PFSK-1 (cell line): Measurements from ENCODE around the gene ANGPT4.

ENCODE experiments used
- FOXP2 ChIP-seq: optimal IDR thresholded peaks from 2 replicates; pipeline ENCODE3; 2011; ENCODE audit warnings: borderline replicate concordance, control low read depth, inconsistent platforms; ENCODE audit not compliant: insufficient read depth; ENCODE audit errors: extremely low read length, extremely low read depth
- POLR2AphosphoS5 ChIP-seq: IDR thresholded peaks from 2 replicates; pipeline ENCODE4 v1.6.1; 2012; ENCODE audit warnings: low read depth, mild to moderate bottlenecking, control low read depth, low read length, moderate library complexity
- SIN3A ChIP-seq: IDR thresholded peaks from 2 replicates; pipeline ENCODE4 v1.6.1; 2012; ENCODE audit warnings: mild to moderate bottlenecking, low read length, moderate library complexity, borderline replicate concordance; ENCODE audit not compliant: insufficient read depth
- TAF1 ChIP-seq: IDR thresholded peaks from 2 replicates; pipeline ENCODE4 v1.6.1; 2012; ENCODE audit warnings: low read length, control low read depth, borderline replicate concordance; ENCODE audit not compliant: insufficient read depth
- TF ChIP-seq, protein P1 (sequence below), 2 experiments: IDR thresholded peaks; 2 replicates each; pipeline versions ENCODE4 v1.6.1 to v1.8.0; 2011 to 2012; ENCODE audit warnings: low read depth in 2 of 2, low read length in 2 of 2, control low read depth in 1 of 2, inconsistent platforms in 1 of 2, mild to moderate bottlenecking in 1 of 2, moderate library complexity in 1 of 2; ENCODE audit not compliant: insufficient read depth in 1 of 2

The ANGPT4 gene

DNA sequence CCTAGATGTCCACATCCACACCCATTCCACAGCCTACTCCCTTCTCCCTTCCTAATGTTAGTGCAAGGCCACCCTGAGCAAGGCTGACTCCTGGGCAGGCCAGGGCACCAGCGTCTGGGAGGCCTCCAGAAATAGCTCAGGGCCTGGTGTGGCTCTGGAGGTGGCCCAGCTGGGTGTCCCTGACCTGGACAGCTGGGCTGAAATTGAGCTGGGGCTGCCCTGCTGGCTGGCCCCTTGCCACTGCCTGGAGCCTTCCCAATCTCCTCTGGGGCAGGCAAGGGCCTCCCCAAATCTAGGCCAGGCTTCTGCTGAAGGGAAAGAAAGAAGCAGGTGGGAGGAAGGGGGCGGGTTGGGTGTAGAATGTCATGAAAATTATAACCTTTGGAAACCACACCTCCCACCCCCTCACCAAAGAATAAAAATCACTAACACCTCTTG lies 80.5 kb downstream of the ANGPT4 start:
- no peak for TF ChIP-seq POLR2AphosphoS5
- TF ChIP-seq TAF1, result no peak
- TF ChIP-seq SIN3A, result no peak
- TF ChIP-seq, protein P1, sequence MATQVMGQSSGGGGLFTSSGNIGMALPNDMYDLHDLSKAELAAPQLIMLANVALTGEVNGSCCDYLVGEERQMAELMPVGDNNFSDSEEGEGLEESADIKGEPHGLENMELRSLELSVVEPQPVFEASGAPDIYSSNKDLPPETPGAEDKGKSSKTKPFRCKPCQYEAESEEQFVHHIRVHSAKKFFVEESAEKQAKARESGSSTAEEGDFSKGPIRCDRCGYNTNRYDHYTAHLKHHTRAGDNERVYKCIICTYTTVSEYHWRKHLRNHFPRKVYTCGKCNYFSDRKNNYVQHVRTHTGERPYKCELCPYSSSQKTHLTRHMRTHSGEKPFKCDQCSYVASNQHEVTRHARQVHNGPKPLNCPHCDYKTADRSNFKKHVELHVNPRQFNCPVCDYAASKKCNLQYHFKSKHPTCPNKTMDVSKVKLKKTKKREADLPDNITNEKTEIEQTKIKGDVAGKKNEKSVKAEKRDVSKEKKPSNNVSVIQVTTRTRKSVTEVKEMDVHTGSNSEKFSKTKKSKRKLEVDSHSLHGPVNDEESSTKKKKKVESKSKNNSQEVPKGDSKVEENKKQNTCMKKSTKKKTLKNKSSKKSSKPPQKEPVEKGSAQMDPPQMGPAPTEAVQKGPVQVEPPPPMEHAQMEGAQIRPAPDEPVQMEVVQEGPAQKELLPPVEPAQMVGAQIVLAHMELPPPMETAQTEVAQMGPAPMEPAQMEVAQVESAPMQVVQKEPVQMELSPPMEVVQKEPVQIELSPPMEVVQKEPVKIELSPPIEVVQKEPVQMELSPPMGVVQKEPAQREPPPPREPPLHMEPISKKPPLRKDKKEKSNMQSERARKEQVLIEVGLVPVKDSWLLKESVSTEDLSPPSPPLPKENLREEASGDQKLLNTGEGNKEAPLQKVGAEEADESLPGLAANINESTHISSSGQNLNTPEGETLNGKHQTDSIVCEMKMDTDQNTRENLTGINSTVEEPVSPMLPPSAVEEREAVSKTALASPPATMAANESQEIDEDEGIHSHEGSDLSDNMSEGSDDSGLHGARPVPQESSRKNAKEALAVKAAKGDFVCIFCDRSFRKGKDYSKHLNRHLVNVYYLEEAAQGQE (IDR thresholded peaks at IDR 0.05; ENCODE audit: insufficient read depth in 1 of 2, low read depth in 2 of 2, low read length in 2 of 2), result no peak
- TF ChIP-seq FOXP2, result no peak

DNA sequence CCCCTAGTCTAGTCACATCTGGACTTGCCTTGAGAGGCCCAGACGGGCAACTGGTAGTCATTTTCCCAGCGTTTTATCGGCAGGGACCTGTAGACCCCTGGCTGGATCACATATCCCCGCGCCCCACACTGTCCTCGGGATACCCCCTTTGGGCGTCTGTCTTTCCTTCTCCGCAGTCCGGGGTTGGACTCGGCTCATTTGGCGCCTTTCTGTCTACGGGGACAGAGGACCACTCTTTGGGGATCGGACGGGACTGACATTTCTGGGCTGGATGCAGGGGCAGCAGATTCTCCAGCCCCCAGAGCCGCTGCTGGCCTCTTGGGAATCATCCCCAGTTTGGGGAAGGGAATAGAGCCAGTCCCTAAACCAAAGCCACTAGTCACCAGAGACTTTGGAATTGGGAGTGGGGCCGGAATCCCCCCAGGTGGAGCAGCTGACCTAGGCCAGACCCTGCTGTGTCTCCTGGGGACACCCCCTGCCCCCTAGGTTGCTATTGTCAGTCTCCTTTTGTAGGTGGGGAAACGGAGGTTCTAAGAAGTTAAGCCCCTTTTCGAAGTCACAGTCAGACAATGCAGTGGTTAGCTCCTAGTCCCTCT lies 81.9 kb downstream of the ANGPT4 start:
- no peak for TF ChIP-seq FOXP2
- TF ChIP-seq TAF1, result no peak
- no peak for TF ChIP-seq POLR2AphosphoS5
- TF ChIP-seq, protein P1 (IDR thresholded peaks at IDR 0.05; ENCODE audit: insufficient read depth in 1 of 2, low read depth in 2 of 2, low read length in 2 of 2), result no peak

DNA sequence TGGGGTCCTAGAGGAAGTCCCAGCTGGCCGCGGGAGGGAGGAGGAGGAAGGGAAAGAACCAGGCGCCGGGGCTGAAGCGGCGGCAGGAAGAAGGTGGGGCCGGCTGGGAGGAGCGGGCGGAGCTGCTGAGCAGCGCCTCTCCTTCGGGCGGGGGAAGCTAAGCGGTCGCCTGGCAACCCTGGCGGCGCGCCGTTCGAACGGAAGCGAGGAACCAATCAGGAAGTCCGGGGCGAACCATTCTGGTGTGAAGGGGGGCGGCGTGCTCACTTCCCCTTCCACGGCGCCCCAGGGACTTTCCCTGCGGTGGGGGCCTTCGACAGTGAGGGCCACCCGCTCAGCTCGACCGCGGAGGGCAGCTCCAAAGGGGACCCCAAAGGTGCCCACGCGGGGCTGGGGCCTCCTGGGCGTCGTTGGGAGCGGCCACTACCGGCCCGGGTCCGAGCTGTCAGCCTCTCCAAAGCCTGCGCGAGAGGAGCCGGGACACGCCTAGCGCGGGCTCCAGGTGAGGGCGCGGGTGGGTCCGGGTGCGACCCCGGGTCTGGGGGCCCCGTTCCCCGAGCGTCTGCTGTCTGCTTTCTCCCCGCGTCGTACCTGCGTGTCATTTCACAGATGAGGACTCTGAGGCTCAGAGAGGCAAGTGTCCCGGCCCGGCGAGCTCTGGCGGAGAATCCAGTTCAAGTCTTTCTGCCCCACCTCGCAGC lies 82.5 kb downstream of the ANGPT4 start, which contains the start of gene FAM110A:
Gene FAM110A, plus strand, starts transcription at position 266 of the 701 bp plus-strand sequence. CDS start 11,090 bp downstream, outside the sequence.
- TF ChIP-seq SIN3A (no peak), POLR2AphosphoS5 (no peak), TAF1 (no peak), FOXP2 (no peak)
- TF ChIP-seq, protein P1 (IDR thresholded peaks at IDR 0.05; ENCODE audit: insufficient read depth in 1 of 2, low read depth in 2 of 2, low read length in 2 of 2), result no peak

DNA sequence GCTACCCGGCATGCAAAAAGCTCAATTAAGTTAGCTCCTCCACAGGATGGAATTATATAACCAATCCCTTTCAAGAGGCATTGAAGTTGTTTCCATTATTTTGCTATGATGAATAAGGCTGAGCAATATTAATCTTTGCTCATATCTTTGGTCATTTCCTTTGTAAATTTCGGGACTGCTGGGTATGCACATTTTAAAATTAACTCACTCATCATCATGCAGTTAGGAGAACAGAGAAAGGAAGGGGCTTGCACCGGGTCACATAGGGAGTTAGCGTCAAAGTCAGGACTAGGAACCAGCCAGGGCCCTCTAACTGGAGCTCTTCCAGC lies 83.0 kb downstream of the ANGPT4 start:
- TF ChIP-seq TAF1 (no peak), FOXP2 (no peak), SIN3A (no peak)

DNA sequence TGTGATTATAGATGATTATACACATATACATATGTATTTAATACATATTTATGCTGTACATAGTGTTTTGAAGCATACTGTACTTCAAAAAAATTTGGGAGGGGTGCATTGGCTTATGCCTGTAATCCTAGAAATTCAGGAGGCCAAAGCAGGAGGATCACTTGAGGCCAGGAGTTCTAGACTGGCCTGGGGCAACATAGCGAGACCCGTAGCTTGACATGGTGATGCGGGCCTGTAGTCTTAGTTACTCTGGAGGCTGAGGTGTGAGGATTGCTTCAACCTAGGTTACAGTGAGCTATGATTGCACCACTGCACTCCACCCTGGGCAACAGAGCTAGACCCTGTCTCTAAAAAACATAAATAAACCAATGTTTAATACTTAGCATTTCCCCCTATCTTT lies 84.2 kb downstream of the ANGPT4 start:
- no peak for TF ChIP-seq POLR2AphosphoS5

DNA sequence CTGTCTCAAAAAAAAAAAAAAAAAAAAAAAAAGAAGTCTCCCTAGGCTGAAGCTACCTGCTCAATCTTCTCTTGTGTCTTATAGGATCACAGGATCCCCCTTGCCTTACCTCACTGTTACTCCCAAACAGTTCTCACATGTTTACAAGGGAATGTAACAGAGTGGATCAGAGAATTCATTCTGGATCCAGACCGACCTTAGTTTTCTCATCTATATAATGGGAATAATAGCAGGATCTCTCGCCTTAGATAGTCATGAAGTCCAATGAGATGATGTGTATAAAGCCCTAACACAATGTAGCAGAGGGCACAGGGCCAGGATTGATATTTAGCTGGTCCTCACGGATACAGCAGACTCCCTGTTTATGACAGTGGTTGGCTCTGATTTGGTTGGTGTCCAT lies 84.9 kb downstream of the ANGPT4 start:
- TF ChIP-seq SIN3A (no peak), FOXP2 (no peak), POLR2AphosphoS5 (no peak), TAF1 (no peak)
- TF ChIP-seq, protein P1 (IDR thresholded peaks at IDR 0.05; ENCODE audit: insufficient read depth in 1 of 2, low read depth in 2 of 2, low read length in 2 of 2), result no peak
